Activated T-cell treated with anti-CD3 and anti-CD28 coated beads, Interleukin-2, amount 50 U/mL, for 72 hours (primary cell): ENCODE results near the gene ADCY6. TPM values are rescaled to one million over a fixed set of nuclear protein-coding genes. Genes with fewer than 3 reads are reported as not detected.
"Not testable (repeated sequence)": the region's sequence is repeated elsewhere in the genome, so short reads cannot be mapped to it uniquely, and the experiment has no call there.

Source experiments
- ATAC-seq, 2 donors: fragments of 150-1000 bp; cut with Tn5 transposase; replicated peaks in 1 of 2; 2 replicates each; pipeline ENCODE4 v1.10.0; 2021; ENCODE audit warnings: moderate library complexity in 2 of 2, mild to moderate bottlenecking in 1 of 2
- DNase-seq, 2 donors: peaks; one replicate each; pipeline ENCODE4 v3.0.0; 2021 to 2022; ENCODE audit warnings: mixed read lengths in 1 of 2
- H3K27ac Mint-ChIP-seq: one replicate; pipeline ENCODE4 v1.8.0; 2022; ENCODE audit warnings: mild to moderate bottlenecking, moderate library complexity, mixed read lengths
- H3K27me3 Mint-ChIP-seq: one replicate; pipeline ENCODE4 v1.8.0; 2022; ENCODE audit warnings: low read depth, mixed read lengths
- H3K36me3 Mint-ChIP-seq, 2 donors: one replicate each; pipeline ENCODE4 v1.8.0; 2022; ENCODE audit warnings: mixed read lengths in 2 of 2, mild to moderate bottlenecking in 1 of 2; ENCODE audit not compliant: insufficient read depth in 2 of 2
- H3K4me1 Mint-ChIP-seq: one replicate; pipeline ENCODE4 v1.8.0; 2022; ENCODE audit warnings: low read depth, mixed read lengths
- H3K4me3 Mint-ChIP-seq, 2 donors: one replicate each; pipeline ENCODE4 v1.8.0; 2022; ENCODE audit warnings: mild to moderate bottlenecking in 2 of 2, mixed read lengths in 2 of 2, moderate library complexity in 2 of 2
- H3K9me3 Mint-ChIP-seq, 2 donors: one replicate each; pipeline ENCODE4 v1.8.0; 2022; ENCODE audit warnings: mixed read lengths in 2 of 2
- total RNA-seq, 2 donors: library from RNA; stranded (reverse); gene quantifications; one replicate each; pipeline ENCODE4 v1.2.3, GENCODE V29; 2022

ADCY6 gene
- total RNA-seq, 2 donors from 2014 or later = 0.67 to 0.79 TPM

GRCh38 chr12:48744251-48745008 lies 44.5 kb downstream of the ADCY6 start:
- ATAC-seq = no peak
- Mint-ChIP-seq H3K4me3 (no peak overlapping the region), H3K27me3 (peaks cover 32% of the 10 kb centered on the region), H3K27ac (no peak overlapping the region), H3K9me3 (peaks cover 0 to 2% of the 10 kb centered on the region in 2 donors), H3K4me1 (peaks cover 9% of the 10 kb centered on the region), H3K36me3 (no peaks in the 10 kb centered on the region)
- no peak for DNase-seq

GRCh38 chr12:48739618-48740269 lies 49.1 kb downstream of the ADCY6 start:
- no peaks in the 10 kb centered on the region for H3K36me3 Mint-ChIP-seq

GRCh38 chr12:48736456-48736855 lies 52.4 kb downstream of the ADCY6 start:
- no peaks in the 10 kb centered on the region for H3K36me3 Mint-ChIP-seq
- no peak overlapping the region for H3K4me3 Mint-ChIP-seq
- ATAC-seq (no peak), DNase-seq (no peak)
- peaks cover 25% of the 10 kb centered on the region for H3K27me3 Mint-ChIP-seq
- no peak overlapping the region for H3K27ac Mint-ChIP-seq
- H3K4me1 Mint-ChIP-seq = peaks cover 4% of the 10 kb centered on the region
- H3K9me3 Mint-ChIP-seq = no peaks in the 10 kb centered on the region

More at GRCh38 chr12:48739618-48740269, 49.1 kb downstream of the ADCY6 start:
- H3K4me1 Mint-ChIP-seq = peaks cover 4% of the 10 kb centered on the region
- ATAC-seq (no peak), DNase-seq (no peak)
- H3K27me3 Mint-ChIP-seq = peaks cover 25% of the 10 kb centered on the region
- no peak overlapping the region for H3K4me3 Mint-ChIP-seq
- H3K9me3 Mint-ChIP-seq = no peaks in the 10 kb centered on the region
- H3K27ac Mint-ChIP-seq = no peak overlapping the region

GRCh38 chr12:48728807-48729206 lies 60.1 kb downstream of the ADCY6 start:
- no peaks in the 10 kb centered on the region for H3K36me3 Mint-ChIP-seq
- no peak overlapping the region for H3K4me3 Mint-ChIP-seq
- no peak overlapping the region for H3K27ac Mint-ChIP-seq
- H3K27me3 Mint-ChIP-seq = no peaks in the 10 kb centered on the region
- H3K4me1 Mint-ChIP-seq = no peaks in the 10 kb centered on the region
- H3K9me3 Mint-ChIP-seq = no peaks in the 10 kb centered on the region
- DNase-seq (no peak), ATAC-seq (no peak)

GRCh38 chr12:48720737-48721136 lies 68.2 kb downstream of the ADCY6 start:
- Mint-ChIP-seq H3K9me3 (peaks cover 8 to 14% of the 10 kb centered on the region in 2 donors), H3K36me3 (peaks cover 19 to 32% of the 10 kb centered on the region in 2 donors), H3K4me1 (peaks cover 14% of the 10 kb centered on the region)
- not testable (repeated sequence) for DNase-seq, H3K4me3 Mint-ChIP-seq, ATAC-seq, H3K27me3 Mint-ChIP-seq, H3K27ac Mint-ChIP-seq

- Mint-ChIP-seq H3K9me3 (peaks cover 8 to 14% of the 10 kb centered on the region in 2 donors), H3K36me3 (peaks cover 19 to 34% of the 10 kb centered on the region in 2 donors), H3K4me1 (peaks cover 20% of the 10 kb centered on the region)
- not testable (repeated sequence) for H3K27ac Mint-ChIP-seq, ATAC-seq, DNase-seq, H3K27me3 Mint-ChIP-seq, H3K4me3 Mint-ChIP-seq
Measured at GRCh38 chr12:48720171-48720570, 68.7 kb downstream of the ADCY6 start.

GRCh38 chr12:48719002-48719401 lies 69.9 kb downstream of the ADCY6 start:
- Mint-ChIP-seq H3K36me3 (peaks cover 19 to 39% of the 10 kb centered on the region in 2 donors), H3K4me1 (peaks cover 31% of the 10 kb centered on the region), H3K9me3 (peaks cover 8 to 14% of the 10 kb centered on the region in 2 donors)
- H3K4me3 Mint-ChIP-seq, ATAC-seq, H3K27me3 Mint-ChIP-seq, DNase-seq, H3K27ac Mint-ChIP-seq: not testable (repeated sequence)

- H3K9me3 Mint-ChIP-seq = peaks cover 8 to 14% of the 10 kb centered on the region in 2 donors
- H3K36me3 Mint-ChIP-seq = peaks cover 20 to 49% of the 10 kb centered on the region in 2 donors
- H3K27me3 Mint-ChIP-seq = no peaks in the 10 kb centered on the region
- peaks cover 44% of the 10 kb centered on the region for H3K4me1 Mint-ChIP-seq
- no peak for DNase-seq
- ATAC-seq = no peak
- H3K4me3 Mint-ChIP-seq = peak overlapping the region; percentile 96 to 100
- peak overlapping the region; percentile 99 for H3K27ac Mint-ChIP-seq
Measured at GRCh38 chr12:48717252-48717695, 71.6 kb downstream of the ADCY6 start.

- H3K27ac Mint-ChIP-seq = peak within 1 kb of the TSS; percentile 99
- peaks cover 48% of the 10 kb centered on the region for H3K4me1 Mint-ChIP-seq
- peaks cover 20 to 53% of the 10 kb centered on the region in 2 donors for H3K36me3 Mint-ChIP-seq
- DNase-seq (peak; percentile 99 to 100), ATAC-seq (peak; percentile 95)
- H3K9me3 Mint-ChIP-seq = peaks cover 8 to 14% of the 10 kb centered on the region in 2 donors
- H3K4me3 Mint-ChIP-seq = peak within 1 kb of the TSS; percentile 96 to 100
- no peaks in the 10 kb centered on the region for H3K27me3 Mint-ChIP-seq
Measured at GRCh38 chr12:48716493-48717251, 72.2 kb downstream of the ADCY6 start, which contains the start of gene CCNT1. TSS of gene CCNT1 (minus strand) at chr12:48716707. CDS start at chr12:48716675, 32 bp downstream.

Other genes with a start within 250 kb of the ADCY6 start
- gene LALBA, start 219.0 kb downstream of the ADCY6 start, total RNA-seq = not detected
- 100 to 1,000 TPM in 1 of 2 donors, 10 to 100 TPM in 1; 74.2 to 101 TPM for gene KANSL2, start 106.9 kb downstream of the ADCY6 start, total RNA-seq
- gene CCNT1, start 72.4 kb downstream of the ADCY6 start, total RNA-seq = 100 to 1,000 TPM in 1 of 2 donors, 10 to 100 TPM in 1; 96.6 to 102 TPM
- gene CACNB3, start 29.4 kb upstream of the ADCY6 start, total RNA-seq = 10 to 100 TPM; 15.1 to 16.5 TPM
- gene DDX23, start 63.1 kb upstream of the ADCY6 start, total RNA-seq = 100 to 1,000 TPM in 1 of 2 donors, 10 to 100 TPM in 1; 100.0 to 115 TPM
- gene RND1, start 76.8 kb upstream of the ADCY6 start, total RNA-seq = 1 to 10 TPM; 4.5 to 5.5 TPM
- 100 to 1,000 TPM in 1 of 2 donors, 10 to 100 TPM in 1; 67.9 to 107 TPM for gene FKBP11, start 136.4 kb upstream of the ADCY6 start, total RNA-seq
- 10 to 100 TPM; 73.5 to 96.5 TPM for gene ARF3, start 168.4 kb upstream of the ADCY6 start, total RNA-seq
- gene WNT10B, start 182.6 kb upstream of the ADCY6 start, total RNA-seq = 1 to 10 TPM in 1 of 2 donors, under 1 TPM in 1; 0.31 to 1.7 TPM
- gene WNT1, start 189.2 kb upstream of the ADCY6 start, total RNA-seq = under 1 TPM in 1 of 2 donors, not detected in 1; 0.42 TPM
- gene DDN, start 210.3 kb upstream of the ADCY6 start, total RNA-seq = under 1 TPM; 0.25 to 0.38 TPM
- gene PRKAG1, start 229.7 kb upstream of the ADCY6 start, total RNA-seq = 10 to 100 TPM; 66.1 to 79.3 TPM